OCI-LY7 (cell line): ENCODE results near the gene SLC17A7. TPM values are rescaled to one million over a fixed set of nuclear protein-coding genes. Genes with fewer than 3 reads are reported as not detected.

Experiments used
- BruUV-seq: library from RNA; stranded (reverse); fragments of 400-500 nt; replicated peaks from 2 replicates; lab custom pipeline; 2021; lab: Mats Ljungman, UMichigan
- CTCF ChIA-PET: fragments of 300-600 bp; sonication (Branson Sonifier 250); formaldehyde crosslinking; loops from one replicate; lab custom pipeline; 2022; ENCODE audit warnings: antibody characterized with exemption; ENCODE audit not compliant: unreplicated experiment; lab: Charles Lee
- POLR2A ChIA-PET: fragments of 300-600 bp; sonication (Branson Sonifier 250); formaldehyde crosslinking; loops from one replicate; lab custom pipeline; 2022; ENCODE audit warnings: antibody characterized with exemption; lab: Charles Lee
- DNase-seq: peaks from one replicate; pipeline ENCODE4 v3.0.0-alpha.2; 2015; ENCODE audit warnings: low spot score
- H2AFZ ChIP-seq: fragments of 200-600 bp; sonication (generic), shearing (Covaris generic); 2 replicates; pipeline ENCODE4 v1.6.1; 2014; ENCODE audit warnings: mild to moderate bottlenecking, antibody characterized with exemption, low read length, moderate library complexity
- H3K27ac ChIP-seq: fragments of 200-600 bp; sonication (generic); 2 replicates; pipeline ENCODE4 v1.5.1; 2014; ENCODE audit warnings: mixed run types, low read depth, mild to moderate bottlenecking, moderate library complexity, low read length, inconsistent platforms; ENCODE audit not compliant: poor library complexity, severe bottlenecking
- H3K36me3 ChIP-seq: fragments of 200-600 bp; sonication (generic); 2 replicates; pipeline ENCODE4 v1.6.1; 2014; ENCODE audit warnings: mild to moderate bottlenecking, antibody characterized with exemption, low read length, moderate library complexity, mixed read lengths; ENCODE audit not compliant: insufficient read depth
- H3K4me1 ChIP-seq: fragments of 200-600 bp; sonication (generic); 2 replicates; pipeline ENCODE4 v1.5.1; 2014; ENCODE audit warnings: mild to moderate bottlenecking, low read length; ENCODE audit not compliant: insufficient read depth, poor library complexity, severe bottlenecking
- H3K4me2 ChIP-seq: fragments of 200-600 bp; sonication (generic); 2 replicates; pipeline ENCODE4 v1.6.1; 2014; ENCODE audit warnings: mild to moderate bottlenecking, low read length
- H3K4me3 ChIP-seq: fragments of 200-600 bp; sonication (generic); 2 replicates; pipeline ENCODE4 v1.5.1; 2014; ENCODE audit warnings: mild to moderate bottlenecking, low read depth, low read length; ENCODE audit not compliant: poor library complexity, severe bottlenecking
- H3K79me2 ChIP-seq: fragments of 200-600 bp; sonication (generic); 2 replicates; pipeline ENCODE4 v1.6.1; 2016; ENCODE audit warnings: low read depth, mild to moderate bottlenecking, low read length, moderate library complexity, mixed read lengths; ENCODE audit not compliant: insufficient read depth
- H3K9me2 ChIP-seq: fragments of 200-600 bp; sonication (generic); 2 replicates; pipeline ENCODE4 v1.6.1; 2016; ENCODE audit warnings: mild to moderate bottlenecking, low read length, mixed read lengths; ENCODE audit not compliant: insufficient read depth
- H3K9me3 ChIP-seq: fragments of 200-600 bp; sonication (generic); 2 replicates; pipeline ENCODE4 v1.6.1; 2014; ENCODE audit warnings: mild to moderate bottlenecking, mixed run types, low read length, mixed read lengths
- H4K20me1 ChIP-seq: fragments of 200-600 bp; sonication (generic); 2 replicates; pipeline ENCODE4 v1.6.1; 2014; ENCODE audit warnings: mild to moderate bottlenecking, antibody characterized with exemption, low read length, moderate library complexity, mixed read lengths; ENCODE audit not compliant: insufficient read depth
- CTCF ChIP-seq: fragments of 200-600 bp; sonication (generic); conservative IDR thresholded peaks from 2 replicates; pipeline ENCODE4 v1.5.1; 2014; ENCODE audit warnings: mild to moderate bottlenecking, antibody characterized with exemption, low read length, moderate library complexity, mixed read lengths
- EZH2phosphoT487 ChIP-seq: fragments of 200-600 bp; sonication (generic); IDR thresholded peaks from 2 replicates; pipeline ENCODE4 v1.6.1; 2018; ENCODE audit warnings: low read depth, borderline replicate concordance, mild to moderate bottlenecking, mixed run types, antibody characterized with exemption, low read length, moderate library complexity, mixed read lengths
- intact Hi-C: fragments of 100-400 bp; cut with micrococcal nuclease; formaldehyde crosslinking; loops from one replicate; pipeline ENCODE4 v1.10.0; 2022; ENCODE audit not compliant: unreplicated experiment
- total RNA-seq, 2 experiments: library from RNA; depleted of rRNA in 1 of 2; stranded (reverse); fragments of >200 nt in 1 of 2; shearing (Covaris generic) in 1 of 2; gene quantifications; 2 replicates each; pipeline ENCODE4 v1.2.3, GENCODE V29; 2014 to 2022

The SLC17A7 gene
- total RNA-seq, 2 experiments from 2014 or later, result 1.3 TPM

GRCh38 chr19:49472936-49473335 is 31.6 kb upstream of the SLC17A7 start:
- Histone ChIP-seq H3K4me1 (peaks cover 49% of the 10 kb centered on the region), H3K9me3 (no peaks in the 10 kb centered on the region), H3K79me2 (no peaks in the 10 kb centered on the region), H3K4me3 (no peak overlapping the region), H3K4me2 (no peak overlapping the region), H2AFZ (no peak overlapping the region), H3K27ac (no peak overlapping the region), H3K9me2 (no peaks in the 10 kb centered on the region), H4K20me1 (no peaks in the 10 kb centered on the region), H3K36me3 (peaks cover 29% of the 10 kb centered on the region; the same call in 1 of the 2 replicates)
- DNase-seq, result no peak
- intact Hi-C loops, result no loop called here
- no TSS peak for BruUV-seq
- ChIA-PET CTCF (interaction anchor here (1.2 kb wide), 1 partner anchor 20 kb away, joined by 3 read pairs; the partner anchor contains the start of gene ALDH16A1), POLR2A (interaction anchor here (0.7 to 1.4 kb wide), 2 partner anchors 16 to 102 kb away, joined by 3 to 4 read pairs; no protein-coding TSS in a partner anchor)
- TF ChIP-seq CTCF (no peak), EZH2phosphoT487 (no peak)

- no peak for DNase-seq
- peaks cover 37% of the 10 kb centered on the region for H3K36me3 ChIP-seq
- no peak for TF ChIP-seq EZH2phosphoT487
- TF ChIP-seq CTCF, result no peak; the same call in 1 of the 2 replicates
- no peak overlapping the region for H3K4me3 ChIP-seq
- H3K4me1 ChIP-seq, result peaks cover 41% of the 10 kb centered on the region
- no peaks in the 10 kb centered on the region for H3K9me3 ChIP-seq
- no peaks in the 10 kb centered on the region for H3K9me2 ChIP-seq
- intact Hi-C loops, result no loop called here
- no peaks in the 10 kb centered on the region for H4K20me1 ChIP-seq
- BruUV-seq, result TSS peak; percentile 73
- H3K79me2 ChIP-seq, result no peaks in the 10 kb centered on the region
- no peak overlapping the region for H2AFZ ChIP-seq
- ChIA-PET POLR2A (interaction anchor here (0.7 kb wide), 1 partner anchor 16 kb away, joined by 3 read pairs; no protein-coding TSS in a partner anchor), CTCF (interaction anchor here (1.2 kb wide), 1 partner anchor 79 kb away, joined by 3 read pairs; no protein-coding TSS in a partner anchor)
- H3K27ac ChIP-seq, result peak overlapping the region; percentile 14
- no peak overlapping the region; the same call in 1 of the 2 replicates for H3K4me2 ChIP-seq
These were observed 29.3 kb upstream of the SLC17A7 start for GRCh38 chr19:49470615-49470978.

GRCh38 chr19:49469828-49470614 is 28.7 kb upstream of the SLC17A7 start:
- CTCF ChIA-PET, result interaction anchor here (1.2 kb wide), 1 partner anchor 78 kb away, joined by 3 read pairs; no protein-coding TSS in a partner anchor
- Histone ChIP-seq H3K4me1 (peaks cover 35% of the 10 kb centered on the region), H3K79me2 (no peaks in the 10 kb centered on the region), H4K20me1 (no peaks in the 10 kb centered on the region), H3K9me2 (no peaks in the 10 kb centered on the region), H3K9me3 (no peaks in the 10 kb centered on the region), H2AFZ (no peak overlapping the region), H3K36me3 (peaks cover 43% of the 10 kb centered on the region), H3K4me2 (no peak overlapping the region; the same call in 1 of the 2 replicates), H3K4me3 (no peak overlapping the region), H3K27ac (peak overlapping the region; percentile 14)
- BruUV-seq, result no TSS peak
- DNase-seq, result peak; percentile 72
- intact Hi-C loops, result no loop called here
- TF ChIP-seq CTCF (peak; percentile 83), EZH2phosphoT487 (no peak)
- POLR2A ChIA-PET, result interaction anchor here (0.7 kb wide), 1 partner anchor 16 kb away, joined by 3 read pairs; no protein-coding TSS in a partner anchor
